GM23248 (cell line): ENCODE data around the gene GASK1A. TPM values are rescaled to one million over a fixed set of nuclear protein-coding genes. Genes with fewer than 3 reads are reported as not detected.

ENCODE experiments used
- DNase-seq: peaks from one replicate; pipeline ENCODE4 v3.0.0-alpha.2; 2015
- H2AFZ ChIP-seq: fragments of 200-600 bp; sonication (generic); 2 replicates; pipeline ENCODE4 v1.6.1; 2016; ENCODE audit warnings: antibody characterized with exemption
- H3F3A ChIP-seq: fragments of 200-600 bp; sonication (generic); 2 replicates; pipeline ENCODE4 v1.6.1; 2016; ENCODE audit warnings: mild to moderate bottlenecking, antibody characterized with exemption, mixed run types; ENCODE audit not compliant: insufficient read depth
- H3K27ac ChIP-seq: fragments of 200-600 bp; sonication (generic); 2 replicates; pipeline ENCODE4 v1.5.1; 2016; ENCODE audit warnings: mild to moderate bottlenecking
- H3K27me3 ChIP-seq: fragments of 200-600 bp; sonication (generic); replicated peaks from 2 replicates; pipeline ENCODE4 v1.6.1; 2016; ENCODE audit warnings: mild to moderate bottlenecking; ENCODE audit not compliant: insufficient read depth
- H3K36me3 ChIP-seq: fragments of 200-600 bp; sonication (generic); 2 replicates; pipeline ENCODE4 v1.6.1; 2016; ENCODE audit warnings: low read depth, mild to moderate bottlenecking
- H3K4me1 ChIP-seq: fragments of 200-600 bp; sonication (generic); 2 replicates; pipeline ENCODE4 v1.6.1; 2016; ENCODE audit warnings: mild to moderate bottlenecking; ENCODE audit not compliant: insufficient read depth
- H3K4me2 ChIP-seq: fragments of 200-600 bp; sonication (generic); one replicate; pipeline ENCODE4 v1.6.1; 2016; ENCODE audit warnings: mild to moderate bottlenecking; ENCODE audit not compliant: unreplicated experiment
- H3K4me3 ChIP-seq: fragments of 200-600 bp; sonication (generic); 2 replicates; pipeline ENCODE4 v1.5.1; 2016; ENCODE audit warnings: mild to moderate bottlenecking
- H3K79me2 ChIP-seq: fragments of 200-600 bp; sonication (generic); 2 replicates; pipeline ENCODE4 v1.6.1; 2016; ENCODE audit warnings: mild to moderate bottlenecking; ENCODE audit not compliant: insufficient read depth
- H3K9ac ChIP-seq: fragments of 200-600 bp; sonication (generic); 2 replicates; pipeline ENCODE4 v1.6.1; 2016; ENCODE audit warnings: mild to moderate bottlenecking
- H3K9me2 ChIP-seq: fragments of 200-600 bp; sonication (generic); 2 replicates; pipeline ENCODE4 v1.6.1; 2016; ENCODE audit warnings: mixed run types, mild to moderate bottlenecking, moderate library complexity; ENCODE audit not compliant: insufficient read depth
- H3K9me3 ChIP-seq: fragments of 200-600 bp; sonication (generic); one replicate; pipeline ENCODE4 v1.6.1; 2017; ENCODE audit warnings: low read depth
- H4K20me1 ChIP-seq: fragments of 200-600 bp; sonication (generic); 2 replicates; pipeline ENCODE4 v1.6.0; 2016; ENCODE audit not compliant: insufficient read depth
- EZH2 ChIP-seq: fragments of 200-600 bp; sonication (generic); IDR thresholded peaks from 2 replicates; pipeline ENCODE4 v1.6.1; 2018; ENCODE audit warnings: antibody characterized with exemption, mild to moderate bottlenecking; ENCODE audit not compliant: insufficient read depth, poor library complexity, severe bottlenecking
- EZH2phosphoT487 ChIP-seq: fragments of 200-600 bp; sonication (generic); IDR thresholded peaks from 2 replicates; pipeline ENCODE4 v1.6.1; 2018; ENCODE audit warnings: antibody characterized with exemption, moderate library complexity, mild to moderate bottlenecking, low read depth; ENCODE audit not compliant: insufficient read depth
- WGBS, 2 experiments: methylation state at CpG; one replicate each; pipeline ENCODE4 v1.1.6; 2015 to 2017; ENCODE audit warnings: low lambda C conversion rate in 2 of 2, low coverage in 1 of 2; ENCODE audit errors: missing lambda C conversion rate in 2 of 2; 5-methylcytosine and 5-hydroxymethylcytosine counted together
- in situ Hi-C: fragments of 300-500 bp; cut with MboI; formaldehyde crosslinking; loops from 2 replicates; pipeline ENCODE4 v1.15.0; 2020
- polyA plus RNA-seq: library from polyadenylated mRNA; unstranded; fragments of >200 nt; fragmentation: Nextera tagmentation; extraction: Ambion mirVana; gene quantifications from 2 replicates; pipeline ENCODE4 v1.2.1, GENCODE V29; 2016
- total RNA-seq: library from RNA; depleted of rRNA; stranded (reverse); fragments of >200 nt; shearing (Covaris generic); gene quantifications from 2 replicates; pipeline ENCODE4 v1.2.3, GENCODE V29; 2014

Gene GASK1A
- total and polyA plus RNA-seq, 2 experiments from 2014 or later = 0.08 to 1.8 TPM

DNA sequence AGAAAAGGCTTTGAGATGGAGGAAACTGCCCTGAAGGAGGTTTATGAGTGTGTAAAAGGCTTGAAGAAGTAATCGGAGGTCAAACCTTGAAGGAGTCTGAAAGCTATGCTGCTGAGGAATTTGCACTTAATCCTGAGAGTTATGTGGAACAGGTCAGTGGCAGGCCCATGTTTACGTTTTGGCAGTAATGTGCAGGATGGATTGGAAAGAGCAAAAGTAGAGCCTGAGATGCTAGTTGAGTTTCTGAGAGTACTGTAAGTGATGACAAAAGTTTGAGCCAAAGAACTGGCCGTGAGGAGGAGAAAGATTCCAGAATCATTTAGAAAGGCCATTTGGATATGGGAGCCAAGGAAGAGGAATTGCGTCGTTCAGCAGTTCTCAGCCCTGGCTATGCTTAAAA, 3.2 kb upstream of the GASK1A start:
- no peaks in the 10 kb centered on the region for H3K79me2 ChIP-seq
- H3K36me3 ChIP-seq = no peaks in the 10 kb centered on the region
- H3K9me2 ChIP-seq = no peaks in the 10 kb centered on the region
- no peaks in the 10 kb centered on the region for H3F3A ChIP-seq
- no peak overlapping the region for H3K9ac ChIP-seq
- no peak overlapping the region for H3K4me2 ChIP-seq
- no peaks in the 10 kb centered on the region for H4K20me1 ChIP-seq
- H3K27me3 ChIP-seq = peaks cover 38% of the 10 kb centered on the region
- 79 to 82% methylated on average over 5 of the region's 5 CpGs for WGBS, 2 experiments
- no peak overlapping the region for H3K4me3 ChIP-seq
- no peaks in the 10 kb centered on the region for H3K9me3 ChIP-seq
- in situ Hi-C loops = no loop called here
- no peak for DNase-seq
- no peak overlapping the region for H3K27ac ChIP-seq
- TF ChIP-seq EZH2phosphoT487 = no peak
- no peak for TF ChIP-seq EZH2
- H3K4me1 ChIP-seq = no peaks in the 10 kb centered on the region
- no peak overlapping the region for H2AFZ ChIP-seq

DNA sequence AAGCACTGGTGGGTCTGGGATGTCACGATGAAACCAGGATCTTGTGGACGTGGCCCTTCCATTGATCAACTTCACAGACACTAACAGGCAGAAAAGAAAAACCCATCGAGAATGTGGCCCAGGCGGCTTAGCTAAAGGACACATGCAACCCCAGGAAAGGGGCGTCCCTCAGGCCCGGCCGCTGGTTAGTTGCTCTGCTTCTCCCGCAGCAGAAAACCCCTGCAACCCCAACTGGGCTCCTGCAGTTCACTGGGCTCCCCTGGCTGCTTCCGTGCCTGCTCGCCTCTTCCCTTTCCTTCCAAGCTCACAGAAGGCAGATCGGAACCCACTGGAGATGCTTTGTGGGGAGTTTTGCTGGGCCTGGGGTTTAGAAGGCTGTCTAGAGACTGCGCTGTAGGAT, 1.1 kb downstream of the GASK1A start:
- no peak overlapping the region for H3K4me2 ChIP-seq

DNA sequence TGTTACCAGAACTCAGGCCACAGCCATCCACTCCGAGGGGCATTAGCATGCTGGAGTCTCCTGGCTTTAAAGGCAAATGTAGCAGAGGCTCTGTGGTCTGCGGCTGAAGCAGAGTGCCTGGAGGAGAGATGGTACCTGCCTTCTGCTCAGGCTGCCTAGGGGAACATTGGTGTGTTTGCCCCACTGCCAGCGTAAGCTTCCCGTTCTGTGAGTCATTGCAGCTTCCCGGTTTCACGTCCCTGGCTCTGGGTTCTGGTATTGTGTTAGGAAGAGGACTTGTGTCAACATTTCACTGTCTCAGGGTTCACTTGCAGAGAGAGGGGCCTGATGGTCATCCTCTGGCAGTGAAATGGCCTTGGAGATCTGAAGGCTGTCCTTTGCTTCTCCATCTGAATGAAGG, 1.8 kb downstream of the GASK1A start:
- H3K27me3 ChIP-seq = peaks cover 48% of the 10 kb centered on the region
- no peak overlapping the region for H3K27ac ChIP-seq
- in situ Hi-C loops = no loop called here
- H3K9me2 ChIP-seq = no peaks in the 10 kb centered on the region
- H4K20me1 ChIP-seq = no peaks in the 10 kb centered on the region
- no peak overlapping the region for H3K9ac ChIP-seq
- H3K79me2 ChIP-seq = no peaks in the 10 kb centered on the region
- no peaks in the 10 kb centered on the region for H3F3A ChIP-seq
- no peak for TF ChIP-seq EZH2phosphoT487
- no peak for TF ChIP-seq EZH2
- H2AFZ ChIP-seq = no peak overlapping the region
- peak; percentile 40 for DNase-seq
- no peak overlapping the region for H3K4me3 ChIP-seq
- no peaks in the 10 kb centered on the region for H3K36me3 ChIP-seq
- no peaks in the 10 kb centered on the region for H3K9me3 ChIP-seq
- no peak overlapping the region for H3K4me2 ChIP-seq
- H3K4me1 ChIP-seq = no peaks in the 10 kb centered on the region
- WGBS, 2 experiments = 19 to 27% methylated on average over 6 of the region's 6 CpGs

More for the DNA sequence above, 1.1 kb downstream of the GASK1A start:
- no peak overlapping the region for H3K9ac ChIP-seq
- H4K20me1 ChIP-seq = no peaks in the 10 kb centered on the region
- H2AFZ ChIP-seq = no peak overlapping the region
- no peak for TF ChIP-seq EZH2
- no peak for TF ChIP-seq EZH2phosphoT487
- in situ Hi-C loops = no loop called here
- no peaks in the 10 kb centered on the region for H3K36me3 ChIP-seq
- H3K9me3 ChIP-seq = no peaks in the 10 kb centered on the region
- H3K79me2 ChIP-seq = no peaks in the 10 kb centered on the region
- WGBS, 2 experiments = 33 to 34% methylated on average over 12 of the region's 12 CpGs
- DNase-seq = peak; percentile 4
- H3K27ac ChIP-seq = no peak overlapping the region
- H3K9me2 ChIP-seq = no peaks in the 10 kb centered on the region
- no peaks in the 10 kb centered on the region for H3K4me1 ChIP-seq
- H3K27me3 ChIP-seq = peaks cover 48% of the 10 kb centered on the region
- H3F3A ChIP-seq = no peaks in the 10 kb centered on the region
- no peak overlapping the region for H3K4me3 ChIP-seq

DNA sequence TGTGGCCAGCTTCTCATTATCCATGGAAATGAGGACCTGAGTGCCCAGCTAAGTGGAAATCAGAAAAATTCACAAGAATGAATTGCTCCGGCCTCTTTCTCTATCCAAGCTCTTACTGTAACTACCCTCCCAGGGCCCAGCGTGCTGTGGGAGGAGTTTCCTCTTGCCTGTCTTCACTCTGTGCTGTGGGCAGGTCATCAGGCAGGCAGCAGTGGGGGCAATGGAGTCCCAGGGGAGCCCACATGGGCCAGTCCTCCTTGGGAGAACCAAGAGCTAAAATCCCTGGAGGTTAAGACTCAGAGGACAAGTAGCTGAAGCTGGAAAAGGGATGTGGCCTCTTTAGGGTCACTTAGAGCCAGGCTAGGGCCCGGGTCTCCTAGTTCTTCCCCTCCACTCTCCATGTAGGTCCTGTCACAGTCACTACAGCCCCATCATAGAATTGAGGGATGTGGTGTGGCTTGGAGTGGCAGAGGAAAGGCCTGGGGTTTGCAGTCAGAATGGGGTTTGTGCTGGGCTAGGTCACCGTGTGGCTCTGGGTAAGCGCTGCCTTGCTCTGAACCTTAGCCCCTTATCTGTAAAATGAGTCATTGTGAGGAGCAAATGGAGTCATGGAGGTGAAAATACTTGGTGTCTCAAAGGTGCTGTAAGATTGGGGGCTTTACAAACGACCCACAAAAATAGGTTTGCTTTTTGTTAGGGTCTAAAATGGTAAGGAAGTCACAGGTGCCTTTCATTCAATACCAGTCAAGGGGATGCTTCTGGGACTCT, 3.7 kb downstream of the GASK1A start:
- TF ChIP-seq EZH2 = no peak
- TF ChIP-seq EZH2phosphoT487 = no peak
- 63 to 69% methylated on average over 6 of the region's 6 CpGs for WGBS, 2 experiments
- no peaks in the 10 kb centered on the region for H3K79me2 ChIP-seq
- H3F3A ChIP-seq = no peaks in the 10 kb centered on the region
- no peak overlapping the region for H3K9ac ChIP-seq
- no peaks in the 10 kb centered on the region for H3K9me3 ChIP-seq
- H3K27me3 ChIP-seq = peaks cover 40% of the 10 kb centered on the region
- no peak overlapping the region for H3K4me2 ChIP-seq
- no peaks in the 10 kb centered on the region for H3K36me3 ChIP-seq
- no peak overlapping the region for H2AFZ ChIP-seq
- no peaks in the 10 kb centered on the region for H4K20me1 ChIP-seq
- DNase-seq = no peak
- no peaks in the 10 kb centered on the region for H3K4me1 ChIP-seq
- H3K27ac ChIP-seq = no peak overlapping the region
- no peaks in the 10 kb centered on the region for H3K9me2 ChIP-seq
- in situ Hi-C loops = no loop called here
- no peak overlapping the region for H3K4me3 ChIP-seq
